Cerebellar nuclear complex (tissue), 1 donor: ENCODE results near the gene NFKBIL1.

ENCODE experiments used
- DNase-seq, 2 experiments: peaks; one replicate each; lab custom pipeline; 2025; lab: John Stamatoyannopoulos, UW

NFKBIL1 gene

DNA sequence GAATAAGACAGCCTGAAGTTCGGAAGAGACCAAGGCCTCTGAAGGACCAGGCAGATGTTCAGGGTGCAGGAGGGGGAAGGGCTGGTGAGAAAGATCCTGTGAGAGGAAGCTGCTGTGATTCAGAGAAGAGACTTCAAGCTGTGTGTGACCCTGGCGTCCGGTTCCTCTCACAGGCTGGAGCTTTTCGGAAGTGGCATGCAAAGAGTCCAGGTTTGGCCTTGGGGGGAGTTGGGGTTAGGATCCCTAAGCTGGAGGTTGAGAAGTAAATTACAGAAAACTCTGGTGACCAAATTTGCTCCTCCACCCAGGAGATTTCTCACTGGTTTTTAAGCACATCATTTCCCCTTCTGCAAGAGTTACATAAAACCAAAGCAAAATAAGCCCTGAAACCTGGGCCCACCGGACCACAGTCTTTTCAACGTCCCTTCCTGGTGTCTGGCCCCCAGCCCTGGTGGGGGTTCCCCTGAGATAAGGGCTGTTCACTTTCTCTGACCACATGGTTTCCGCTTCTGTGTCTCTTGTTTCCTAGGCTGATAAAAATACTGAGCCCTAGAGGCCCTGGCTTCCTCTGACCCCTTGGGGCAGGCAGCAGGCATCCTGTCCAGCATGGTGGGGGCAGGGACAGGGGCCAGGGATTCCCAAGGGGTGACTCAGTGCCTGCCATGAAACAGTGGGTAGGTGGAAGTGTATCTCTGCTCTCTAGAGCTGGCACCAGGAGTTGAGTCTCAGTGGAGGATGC is 12.7 kb downstream of the NFKBIL1 start:
- no peak for DNase-seq

DNA sequence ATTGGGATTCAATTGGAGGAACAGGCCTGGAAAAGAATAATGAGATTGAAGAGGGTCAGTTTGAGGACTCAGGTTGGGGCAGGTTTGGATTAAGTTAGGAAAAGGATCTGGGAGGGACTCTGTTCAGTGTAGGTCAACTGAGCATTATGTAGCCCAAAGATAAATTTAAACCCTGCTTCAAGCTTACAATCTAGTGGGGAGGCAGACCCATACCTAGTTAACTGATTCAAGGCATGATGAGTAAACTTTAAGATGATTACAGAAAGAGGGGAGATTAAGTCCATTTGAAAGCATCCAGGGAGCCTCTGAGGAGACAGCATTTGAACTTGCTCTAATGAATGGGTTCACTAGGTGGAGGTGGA is 13.3 kb downstream of the NFKBIL1 start:
- no peak for DNase-seq

DNA sequence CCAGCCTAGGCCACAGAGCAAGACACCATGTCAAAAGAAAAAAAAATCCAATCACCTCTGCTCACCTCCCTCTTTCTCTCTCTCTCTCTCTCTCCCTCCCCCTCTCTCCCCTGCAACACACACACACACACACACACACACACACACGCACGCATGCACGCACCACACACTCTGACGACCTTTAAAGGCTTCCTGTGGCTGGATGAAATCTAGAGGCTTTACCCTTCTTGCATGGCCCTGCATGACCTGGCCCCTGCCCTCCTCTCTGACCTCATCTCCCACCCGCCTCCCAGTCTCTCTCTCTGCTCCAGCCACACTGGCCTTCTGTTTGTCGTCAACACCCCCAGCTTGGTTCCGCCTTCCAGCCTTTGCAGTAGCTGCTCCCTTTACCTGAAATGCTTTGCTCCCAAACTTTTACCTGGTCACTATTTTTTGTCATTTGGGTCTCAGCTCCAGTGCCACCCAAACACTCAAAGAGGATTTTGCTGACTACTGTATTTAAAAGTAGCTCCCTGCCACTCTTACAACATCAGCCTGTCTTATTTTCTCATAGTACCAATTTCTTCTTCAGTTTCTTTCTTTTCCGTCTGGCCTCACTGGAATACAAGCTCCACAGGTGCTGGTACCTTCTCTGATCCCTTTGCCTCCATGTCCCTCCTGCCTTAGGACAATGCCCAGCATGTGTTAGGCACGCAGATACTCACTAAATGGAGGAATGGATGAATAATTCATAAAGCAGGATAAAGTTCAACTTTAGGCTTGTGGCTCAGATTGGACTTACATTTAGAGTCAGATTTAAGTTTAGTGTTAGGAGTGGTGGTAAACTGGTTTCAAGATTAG is 20.3 kb downstream of the NFKBIL1 start:
- DNase-seq = no peak

DNA sequence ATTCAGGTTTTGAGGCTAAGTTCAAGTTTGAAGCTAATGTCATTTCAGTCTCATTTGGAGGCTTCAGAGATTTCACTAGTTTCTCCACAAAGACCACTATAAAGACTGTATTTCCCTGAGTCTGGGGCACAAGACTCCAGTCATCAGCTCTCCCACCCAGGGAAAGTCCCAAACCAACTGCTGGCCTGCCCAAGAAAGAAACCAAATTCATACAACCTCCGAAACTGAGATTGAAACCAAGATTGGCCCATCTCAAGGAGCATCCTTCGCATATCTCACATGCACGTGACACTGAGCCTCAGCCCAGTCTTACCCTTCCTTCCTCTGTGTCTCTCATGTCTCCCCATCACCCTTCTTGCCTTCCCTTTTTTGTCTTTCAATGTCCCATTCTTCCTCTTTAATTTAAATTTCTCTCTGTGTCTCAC is 21.1 kb downstream of the NFKBIL1 start:
- DNase-seq = no peak

DNA sequence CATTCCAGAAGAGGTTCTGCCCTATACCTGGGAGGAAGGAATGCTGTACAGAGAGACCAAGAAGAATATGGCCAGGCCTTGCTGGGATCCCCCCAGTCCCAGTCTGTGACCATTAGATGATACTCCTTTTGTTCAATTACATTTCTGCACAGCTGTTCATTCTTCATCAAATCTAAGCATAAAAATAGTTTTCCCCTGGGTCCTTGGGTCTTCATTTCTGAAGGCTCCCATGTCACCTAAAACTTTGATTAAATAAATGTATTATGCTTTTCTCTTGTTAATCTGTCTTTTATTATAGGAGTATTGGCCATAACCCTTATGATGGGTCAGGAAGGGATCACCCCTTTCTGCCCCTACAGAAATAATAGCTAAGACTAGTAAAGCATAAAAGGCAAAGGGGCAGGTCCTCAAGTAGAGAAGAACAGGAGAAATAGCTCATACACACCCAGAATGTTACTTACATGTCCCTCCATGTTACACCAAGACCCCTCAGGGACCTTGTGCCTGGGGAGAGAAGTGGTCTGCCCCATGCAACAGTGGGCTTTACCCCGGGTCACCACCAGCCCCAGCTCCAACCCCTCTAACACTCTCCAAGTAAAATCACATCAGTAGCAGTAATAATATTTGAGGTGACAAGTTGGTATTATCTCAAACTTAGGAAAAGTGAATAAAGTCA is 22.6 kb downstream of the NFKBIL1 start:
- no peak for DNase-seq

DNA sequence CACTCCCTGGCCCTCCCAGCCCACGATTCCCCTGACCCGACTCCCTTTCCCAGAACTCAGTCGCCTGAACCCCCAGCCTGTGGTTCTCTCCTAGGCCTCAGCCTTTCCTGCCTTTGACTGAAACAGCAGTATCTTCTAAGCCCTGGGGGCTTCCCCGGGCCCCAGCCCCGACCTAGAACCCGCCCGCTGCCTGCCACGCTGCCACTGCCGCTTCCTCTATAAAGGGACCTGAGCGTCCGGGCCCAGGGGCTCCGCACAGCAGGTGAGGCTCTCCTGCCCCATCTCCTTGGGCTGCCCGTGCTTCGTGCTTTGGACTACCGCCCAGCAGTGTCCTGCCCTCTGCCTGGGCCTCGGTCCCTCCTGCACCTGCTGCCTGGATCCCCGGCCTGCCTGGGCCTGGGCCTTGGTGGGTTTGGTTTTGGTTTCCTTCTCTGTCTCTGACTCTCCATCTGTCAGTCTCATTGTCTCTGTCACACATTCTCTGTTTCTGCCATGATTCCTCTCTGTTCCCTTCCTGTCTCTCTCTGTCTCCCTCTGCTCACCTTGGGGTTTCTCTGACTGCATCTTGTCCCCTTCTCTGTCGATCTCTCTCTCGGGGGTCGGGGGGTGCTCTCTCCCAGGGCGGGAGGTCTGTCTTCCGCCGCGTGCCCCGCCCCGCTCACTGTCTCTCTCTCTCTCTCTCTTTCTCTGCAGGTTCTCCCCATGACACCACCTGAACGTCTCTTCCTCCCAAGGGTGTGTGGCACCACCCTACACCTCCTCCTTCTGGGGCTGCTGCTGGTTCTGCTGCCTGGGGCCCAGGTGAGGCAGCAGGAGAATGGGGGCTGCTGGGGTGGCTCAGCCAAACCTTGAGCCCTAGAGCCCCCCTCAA is 24.9 kb downstream of the NFKBIL1 start, which contains the start of gene LTA:
Gene LTA (plus strand): TSS at position 249 of the 871 bp plus-strand sequence. CDS start 454 bp downstream, at position 703.
- DNase-seq = no peak

DNA sequence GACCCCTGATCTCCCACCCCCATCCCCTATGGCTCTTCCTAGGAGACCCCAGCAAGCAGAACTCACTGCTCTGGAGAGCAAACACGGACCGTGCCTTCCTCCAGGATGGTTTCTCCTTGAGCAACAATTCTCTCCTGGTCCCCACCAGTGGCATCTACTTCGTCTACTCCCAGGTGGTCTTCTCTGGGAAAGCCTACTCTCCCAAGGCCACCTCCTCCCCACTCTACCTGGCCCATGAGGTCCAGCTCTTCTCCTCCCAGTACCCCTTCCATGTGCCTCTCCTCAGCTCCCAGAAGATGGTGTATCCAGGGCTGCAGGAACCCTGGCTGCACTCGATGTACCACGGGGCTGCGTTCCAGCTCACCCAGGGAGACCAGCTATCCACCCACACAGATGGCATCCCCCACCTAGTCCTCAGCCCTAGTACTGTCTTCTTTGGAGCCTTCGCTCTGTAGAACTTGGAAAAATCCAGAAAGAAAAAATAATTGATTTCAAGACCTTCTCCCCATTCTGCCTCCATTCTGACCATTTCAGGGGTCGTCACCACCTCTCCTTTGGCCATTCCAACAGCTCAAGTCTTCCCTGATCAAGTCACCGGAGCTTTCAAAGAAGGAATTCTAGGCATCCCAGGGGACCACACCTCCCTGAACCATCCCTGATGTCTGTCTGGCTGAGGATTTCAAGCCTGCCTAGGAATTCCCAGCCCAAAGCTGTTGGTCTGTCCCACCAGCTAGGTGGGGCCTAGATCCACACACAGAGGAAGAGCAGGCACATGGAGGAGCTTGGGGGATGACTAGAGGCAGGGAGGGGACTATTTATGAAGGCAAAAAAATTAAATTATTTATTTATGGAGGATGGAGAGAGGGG is 26.1 kb downstream of the NFKBIL1 start:
- no peak for DNase-seq

DNA sequence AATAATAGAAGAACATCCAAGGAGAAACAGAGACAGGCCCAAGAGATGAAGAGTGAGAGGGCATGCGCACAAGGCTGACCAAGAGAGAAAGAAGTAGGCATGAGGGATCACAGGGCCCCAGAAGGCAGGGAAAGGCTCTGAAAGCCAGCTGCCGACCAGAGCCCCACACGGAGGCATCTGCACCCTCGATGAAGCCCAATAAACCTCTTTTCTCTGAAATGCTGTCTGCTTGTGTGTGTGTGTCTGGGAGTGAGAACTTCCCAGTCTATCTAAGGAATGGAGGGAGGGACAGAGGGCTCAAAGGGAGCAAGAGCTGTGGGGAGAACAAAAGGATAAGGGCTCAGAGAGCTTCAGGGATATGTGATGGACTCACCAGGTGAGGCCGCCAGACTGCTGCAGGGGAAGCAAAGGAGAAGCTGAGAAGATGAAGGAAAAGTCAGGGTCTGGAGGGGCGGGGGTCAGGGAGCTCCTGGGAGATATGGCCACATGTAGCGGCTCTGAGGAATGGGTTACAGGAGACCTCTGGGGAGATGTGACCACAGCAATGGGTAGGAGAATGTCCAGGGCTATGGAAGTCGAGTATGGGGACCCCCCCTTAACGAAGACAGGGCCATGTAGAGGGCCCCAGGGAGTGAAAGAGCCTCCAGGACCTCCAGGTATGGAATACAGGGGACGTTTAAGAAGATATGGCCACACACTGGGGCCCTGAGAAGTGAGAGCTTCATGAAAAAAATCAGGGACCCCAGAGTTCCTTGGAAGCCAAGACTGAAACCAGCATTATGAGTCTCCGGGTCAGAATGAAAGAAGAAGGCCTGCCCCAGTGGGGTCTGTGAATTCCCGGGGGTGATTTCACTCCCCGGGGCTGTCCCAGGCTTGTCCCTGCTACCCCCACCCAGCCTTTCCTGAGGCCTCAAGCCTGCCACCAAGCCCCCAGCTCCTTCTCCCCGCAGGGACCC is 27.0 kb downstream of the NFKBIL1 start:
- no peak for DNase-seq

DNA sequence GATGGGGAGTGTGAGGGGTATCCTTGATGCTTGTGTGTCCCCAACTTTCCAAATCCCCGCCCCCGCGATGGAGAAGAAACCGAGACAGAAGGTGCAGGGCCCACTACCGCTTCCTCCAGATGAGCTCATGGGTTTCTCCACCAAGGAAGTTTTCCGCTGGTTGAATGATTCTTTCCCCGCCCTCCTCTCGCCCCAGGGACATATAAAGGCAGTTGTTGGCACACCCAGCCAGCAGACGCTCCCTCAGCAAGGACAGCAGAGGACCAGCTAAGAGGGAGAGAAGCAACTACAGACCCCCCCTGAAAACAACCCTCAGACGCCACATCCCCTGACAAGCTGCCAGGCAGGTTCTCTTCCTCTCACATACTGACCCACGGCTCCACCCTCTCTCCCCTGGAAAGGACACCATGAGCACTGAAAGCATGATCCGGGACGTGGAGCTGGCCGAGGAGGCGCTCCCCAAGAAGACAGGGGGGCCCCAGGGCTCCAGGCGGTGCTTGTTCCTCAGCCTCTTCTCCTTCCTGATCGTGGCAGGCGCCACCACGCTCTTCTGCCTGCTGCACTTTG is 28.0 kb downstream of the NFKBIL1 start, which contains the start of gene TNF:
Gene TNF (plus strand): TSS at position 231 of the 567 bp plus-strand sequence. CDS start 177 bp downstream, at position 408.
- DNase-seq = no peak

DNA sequence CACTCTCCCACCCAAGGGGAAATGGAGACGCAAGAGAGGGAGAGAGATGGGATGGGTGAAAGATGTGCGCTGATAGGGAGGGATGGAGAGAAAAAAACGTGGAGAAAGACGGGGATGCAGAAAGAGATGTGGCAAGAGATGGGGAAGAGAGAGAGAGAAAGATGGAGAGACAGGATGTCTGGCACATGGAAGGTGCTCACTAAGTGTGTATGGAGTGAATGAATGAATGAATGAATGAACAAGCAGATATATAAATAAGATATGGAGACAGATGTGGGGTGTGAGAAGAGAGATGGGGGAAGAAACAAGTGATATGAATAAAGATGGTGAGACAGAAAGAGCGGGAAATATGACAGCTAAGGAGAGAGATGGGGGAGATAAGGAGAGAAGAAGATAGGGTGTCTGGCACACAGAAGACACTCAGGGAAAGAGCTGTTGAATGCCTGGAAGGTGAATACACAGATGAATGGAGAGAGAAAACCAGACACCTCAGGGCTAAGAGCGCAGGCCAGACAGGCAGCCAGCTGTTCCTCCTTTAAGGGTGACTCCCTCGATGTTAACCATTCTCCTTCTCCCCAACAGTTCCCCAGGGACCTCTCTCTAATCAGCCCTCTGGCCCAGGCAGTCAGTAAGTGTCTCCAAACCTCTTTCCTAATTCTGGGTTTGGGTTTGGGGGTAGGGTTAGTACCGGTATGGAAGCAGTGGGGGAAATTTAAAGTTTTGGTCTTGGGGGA is 28.7 kb downstream of the NFKBIL1 start:
- DNase-seq = no peak

DNA sequence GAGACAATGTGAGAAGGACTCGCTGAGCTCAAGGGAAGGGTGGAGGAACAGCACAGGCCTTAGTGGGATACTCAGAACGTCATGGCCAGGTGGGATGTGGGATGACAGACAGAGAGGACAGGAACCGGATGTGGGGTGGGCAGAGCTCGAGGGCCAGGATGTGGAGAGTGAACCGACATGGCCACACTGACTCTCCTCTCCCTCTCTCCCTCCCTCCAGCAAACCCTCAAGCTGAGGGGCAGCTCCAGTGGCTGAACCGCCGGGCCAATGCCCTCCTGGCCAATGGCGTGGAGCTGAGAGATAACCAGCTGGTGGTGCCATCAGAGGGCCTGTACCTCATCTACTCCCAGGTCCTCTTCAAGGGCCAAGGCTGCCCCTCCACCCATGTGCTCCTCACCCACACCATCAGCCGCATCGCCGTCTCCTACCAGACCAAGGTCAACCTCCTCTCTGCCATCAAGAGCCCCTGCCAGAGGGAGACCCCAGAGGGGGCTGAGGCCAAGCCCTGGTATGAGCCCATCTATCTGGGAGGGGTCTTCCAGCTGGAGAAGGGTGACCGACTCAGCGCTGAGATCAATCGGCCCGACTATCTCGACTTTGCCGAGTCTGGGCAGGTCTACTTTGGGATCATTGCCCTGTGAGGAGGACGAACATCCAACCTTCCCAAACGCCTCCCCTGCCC is 29.6 kb downstream of the NFKBIL1 start:
- DNase-seq = no peak

DNA sequence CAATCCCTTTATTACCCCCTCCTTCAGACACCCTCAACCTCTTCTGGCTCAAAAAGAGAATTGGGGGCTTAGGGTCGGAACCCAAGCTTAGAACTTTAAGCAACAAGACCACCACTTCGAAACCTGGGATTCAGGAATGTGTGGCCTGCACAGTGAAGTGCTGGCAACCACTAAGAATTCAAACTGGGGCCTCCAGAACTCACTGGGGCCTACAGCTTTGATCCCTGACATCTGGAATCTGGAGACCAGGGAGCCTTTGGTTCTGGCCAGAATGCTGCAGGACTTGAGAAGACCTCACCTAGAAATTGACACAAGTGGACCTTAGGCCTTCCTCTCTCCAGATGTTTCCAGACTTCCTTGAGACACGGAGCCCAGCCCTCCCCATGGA is 30.2 kb downstream of the NFKBIL1 start:
- DNase-seq = no peak

DNA sequence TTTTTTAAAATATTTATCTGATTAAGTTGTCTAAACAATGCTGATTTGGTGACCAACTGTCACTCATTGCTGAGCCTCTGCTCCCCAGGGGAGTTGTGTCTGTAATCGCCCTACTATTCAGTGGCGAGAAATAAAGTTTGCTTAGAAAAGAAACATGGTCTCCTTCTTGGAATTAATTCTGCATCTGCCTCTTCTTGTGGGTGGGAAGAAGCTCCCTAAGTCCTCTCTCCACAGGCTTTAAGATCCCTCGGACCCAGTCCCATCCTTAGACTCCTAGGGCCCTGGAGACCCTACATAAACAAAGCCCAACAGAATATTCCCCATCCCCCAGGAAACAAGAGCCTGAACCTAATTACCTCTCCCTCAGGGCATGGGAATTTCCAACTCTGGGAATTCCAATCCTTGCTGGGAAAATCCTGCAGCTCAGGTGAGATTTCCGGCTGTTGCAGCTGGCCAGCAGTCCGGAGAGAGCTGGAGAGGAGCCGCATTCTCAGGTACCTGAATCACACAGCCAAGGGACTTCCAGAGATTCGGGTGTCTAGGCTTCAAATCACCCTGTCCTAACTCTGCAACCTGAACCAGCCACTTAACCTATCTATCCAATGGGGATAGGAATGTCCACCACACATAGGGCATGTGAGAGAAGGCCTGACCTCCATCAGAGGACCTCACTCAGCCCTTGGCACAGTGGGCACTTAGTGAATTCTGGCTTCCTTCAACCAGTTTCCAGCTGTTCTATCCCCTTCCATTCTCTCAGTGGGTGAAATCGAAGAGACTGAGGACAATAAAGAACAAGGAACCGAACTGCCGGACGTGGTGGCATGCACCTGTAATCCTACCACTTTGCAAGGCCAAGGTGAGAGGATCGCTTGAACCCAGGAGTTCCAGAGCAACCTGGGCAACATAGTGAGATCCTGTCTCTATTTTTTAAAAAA is 31.0 kb downstream of the NFKBIL1 start:
- DNase-seq = no peak

DNA sequence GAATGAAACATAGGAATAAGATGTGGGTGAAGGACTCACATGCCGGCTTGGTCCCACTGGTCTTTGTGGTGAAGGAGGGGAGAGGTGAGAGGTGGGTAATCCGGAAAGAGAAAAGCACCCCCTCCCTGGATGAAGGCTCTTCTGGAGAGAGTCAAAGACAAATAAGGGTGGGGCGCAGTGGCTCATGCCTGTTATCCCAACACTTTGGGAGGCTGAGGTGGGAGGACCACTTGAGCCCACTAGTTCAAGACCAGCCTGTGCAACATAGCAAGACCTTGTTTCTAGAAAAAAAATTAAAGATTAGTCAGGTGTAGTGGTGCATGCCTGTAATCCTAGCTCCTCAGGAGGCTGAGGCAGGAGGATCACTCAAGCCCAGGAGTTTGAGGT is 31.7 kb downstream of the NFKBIL1 start:
- DNase-seq = no peak

DNA sequence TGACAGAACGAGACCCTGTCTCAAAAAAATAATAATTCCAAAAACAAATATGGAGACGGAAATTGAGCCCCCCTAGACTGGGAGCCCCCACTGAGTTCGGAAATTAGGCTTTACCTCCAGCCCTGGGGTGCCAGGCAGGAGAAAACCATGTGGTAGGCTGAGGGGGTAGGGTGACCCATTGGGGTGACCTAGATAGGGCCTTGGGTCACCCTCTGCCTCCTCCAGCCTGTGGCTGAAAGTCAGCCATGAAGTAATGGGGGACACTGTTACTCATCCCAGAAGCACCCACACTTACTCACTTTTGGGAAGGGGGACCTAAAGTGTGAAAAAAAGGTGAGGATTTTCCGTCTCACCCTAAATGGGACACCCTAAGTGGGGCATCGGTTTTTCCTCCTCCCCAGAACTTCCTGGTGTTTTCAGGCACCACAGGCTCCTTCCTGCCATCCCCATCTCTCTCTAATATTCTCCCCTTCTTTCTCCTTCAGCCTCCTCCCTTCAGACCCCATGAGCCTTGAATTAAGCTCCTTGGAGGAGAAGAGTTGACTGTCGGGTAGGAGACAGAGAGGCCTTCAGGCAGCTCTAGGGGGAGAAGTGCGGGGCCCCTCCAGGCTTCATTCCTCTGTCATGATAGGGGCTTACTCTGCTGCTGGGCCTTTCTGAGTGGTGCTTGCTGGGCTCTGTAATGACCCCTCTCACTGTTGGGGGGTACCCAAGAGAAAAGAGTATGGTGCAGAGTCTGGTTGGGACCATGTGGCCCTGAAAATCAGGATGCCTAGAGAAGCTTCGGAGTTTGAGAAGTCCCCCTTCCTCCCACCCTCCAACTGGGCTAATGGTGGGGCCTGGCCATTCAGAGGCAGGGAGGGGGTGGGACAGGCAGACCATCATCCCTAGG is 32.4 kb downstream of the NFKBIL1 start:
- no peak for DNase-seq

DNA sequence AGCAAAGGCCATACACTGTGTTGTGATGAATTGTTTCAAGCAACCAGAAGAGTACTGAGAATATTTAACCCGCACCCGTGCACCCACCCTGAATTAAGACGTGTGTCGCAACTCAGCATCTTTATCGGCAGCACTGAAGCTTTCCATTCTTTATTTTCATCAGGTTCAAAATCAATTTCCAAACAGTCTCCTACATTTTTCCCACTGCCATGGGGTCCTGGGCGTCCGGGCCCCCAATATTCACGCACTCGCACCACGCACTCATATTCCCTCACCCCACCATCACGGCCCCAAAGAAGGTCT is 33.0 kb downstream of the NFKBIL1 start:
- DNase-seq = no peak
